OCI-M2 (cell line): ENCODE data around the gene TTC38.

Experiments used
- DNase-seq: peaks from one replicate; lab custom pipeline; 2025; ENCODE audit not compliant: unreplicated experiment; lab: John Stamatoyannopoulos, UW

The TTC38 gene

GRCh38 chr22:46276563-46276962 is 8.8 kb downstream of the TTC38 start:
- no peak for DNase-seq

GRCh38 chr22:46278656-46279645 is 11.1 kb downstream of the TTC38 start:
- DNase-seq: no peak

GRCh38 chr22:46280063-46280817 is 12.4 kb downstream of the TTC38 start:
- DNase-seq: no peak

DNA sequence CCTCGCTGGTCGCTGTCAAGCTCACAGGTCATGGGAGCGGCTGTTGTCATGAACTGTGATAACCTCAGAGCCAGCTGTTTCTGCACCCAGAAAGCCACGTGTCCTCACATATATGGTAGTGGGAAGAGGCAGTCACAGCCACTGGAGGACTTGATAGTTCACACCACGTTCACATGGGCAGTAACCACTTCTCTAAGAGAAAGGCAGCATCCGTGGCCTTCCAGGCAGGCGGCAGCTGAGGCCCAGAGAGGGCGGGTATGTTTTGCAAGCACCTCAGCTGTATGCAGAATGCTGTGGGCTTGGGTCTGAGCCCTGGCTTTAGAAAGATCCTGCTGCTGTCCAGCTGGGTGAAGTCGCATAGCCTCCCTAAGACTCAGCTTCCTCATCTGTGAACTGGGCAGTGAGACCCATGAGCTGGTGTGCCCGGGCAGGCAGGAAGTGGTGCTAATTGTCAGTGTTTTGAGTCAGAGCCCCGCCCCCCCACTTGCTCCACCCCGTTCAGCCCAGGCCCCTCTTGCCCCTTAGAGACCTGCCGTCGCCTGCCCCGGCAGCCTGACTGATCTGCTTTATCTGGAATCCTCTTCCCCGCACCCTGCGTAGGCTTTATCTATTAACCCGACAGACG is 13.3 kb downstream of the TTC38 start:
- DNase-seq: no peak

DNA sequence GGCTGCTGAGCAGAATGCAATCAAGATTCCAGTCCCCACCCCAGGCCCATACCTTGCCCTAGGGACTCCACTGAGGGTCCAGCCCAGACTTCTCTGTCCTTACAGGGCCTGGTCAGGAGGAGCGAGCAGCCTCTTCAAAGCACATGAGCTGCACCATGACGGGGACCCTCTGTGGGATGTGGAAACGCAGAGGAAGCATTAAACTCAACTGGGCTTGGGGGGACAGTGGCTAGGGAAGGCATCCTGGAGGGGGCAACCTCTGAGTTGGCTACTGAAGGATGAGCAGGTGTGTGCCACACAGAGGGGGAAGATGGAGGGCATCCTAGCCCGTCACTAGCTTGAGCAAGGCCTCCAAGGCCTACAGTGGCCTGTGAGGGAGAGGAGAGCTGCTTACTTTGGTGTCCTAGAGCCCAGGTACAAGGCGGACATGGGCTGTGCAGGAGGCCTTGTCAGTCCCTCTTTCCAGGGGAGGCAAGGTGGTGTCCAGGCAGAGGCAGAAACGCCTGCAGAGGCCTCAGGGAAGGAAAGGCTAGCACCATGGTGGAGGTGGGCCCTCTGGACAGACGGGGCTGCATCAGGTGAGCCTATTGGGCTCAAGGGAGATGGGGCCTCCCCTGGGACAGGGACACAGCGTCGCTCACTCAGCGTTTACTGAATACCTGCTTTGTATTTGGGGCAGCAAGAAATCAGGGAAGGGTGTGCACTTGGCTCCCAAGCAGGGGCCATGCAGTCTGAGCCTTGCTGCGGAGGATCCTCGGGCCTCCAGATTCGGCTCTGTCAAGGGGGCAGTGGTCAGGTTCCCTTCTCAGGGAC is 14.3 kb downstream of the TTC38 start:
- DNase-seq: no peak

- DNase-seq: no peak
These were observed 18.2 kb downstream of the TTC38 start for GRCh38 chr22:46286006-46286405.

DNA sequence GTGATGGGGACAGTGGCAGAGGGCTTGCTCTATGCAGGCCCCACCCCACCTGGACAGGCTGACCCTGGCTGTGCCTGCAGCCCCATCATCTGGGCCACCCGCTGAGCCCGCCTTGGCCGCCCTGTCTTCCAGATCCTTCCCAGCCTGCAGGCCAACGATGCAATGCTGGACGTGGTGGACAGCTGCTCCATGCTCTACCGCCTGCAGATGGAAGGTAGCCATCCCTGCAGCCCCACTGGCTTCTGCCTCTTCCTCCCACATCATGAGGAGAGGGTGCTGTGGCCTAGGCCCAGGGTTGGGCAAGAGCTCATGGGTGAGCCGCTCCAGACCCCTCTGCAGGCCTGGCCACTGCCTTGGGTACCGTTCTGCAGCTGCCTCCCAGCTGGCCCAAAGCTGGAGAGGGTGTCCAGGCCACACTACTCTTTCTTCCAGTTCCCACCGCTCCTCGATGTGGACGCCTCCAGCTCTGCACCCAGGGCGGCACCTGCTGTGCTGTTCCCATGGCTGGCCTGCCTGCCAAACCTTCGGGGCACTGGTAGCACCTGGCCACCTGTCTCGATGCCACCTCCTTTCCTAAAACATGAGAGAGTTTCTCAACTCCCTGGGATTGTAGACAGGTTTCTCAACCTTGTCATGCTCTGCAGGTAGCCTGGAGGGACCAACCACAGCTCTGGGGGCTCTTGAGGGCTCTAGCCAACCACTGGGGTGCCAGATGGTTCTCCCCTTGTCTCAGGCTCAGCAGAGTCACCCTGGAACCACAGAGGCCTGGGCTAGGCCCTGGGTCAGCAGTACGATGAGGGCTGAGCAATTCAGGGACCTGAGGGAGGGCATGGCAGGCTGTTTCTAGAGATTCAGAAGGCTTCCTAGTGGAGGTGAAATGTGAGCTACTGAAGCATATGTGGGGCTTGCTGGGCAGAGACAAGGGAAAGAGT is 19.4 kb downstream of the TTC38 start:
- DNase-seq: no peak

DNA sequence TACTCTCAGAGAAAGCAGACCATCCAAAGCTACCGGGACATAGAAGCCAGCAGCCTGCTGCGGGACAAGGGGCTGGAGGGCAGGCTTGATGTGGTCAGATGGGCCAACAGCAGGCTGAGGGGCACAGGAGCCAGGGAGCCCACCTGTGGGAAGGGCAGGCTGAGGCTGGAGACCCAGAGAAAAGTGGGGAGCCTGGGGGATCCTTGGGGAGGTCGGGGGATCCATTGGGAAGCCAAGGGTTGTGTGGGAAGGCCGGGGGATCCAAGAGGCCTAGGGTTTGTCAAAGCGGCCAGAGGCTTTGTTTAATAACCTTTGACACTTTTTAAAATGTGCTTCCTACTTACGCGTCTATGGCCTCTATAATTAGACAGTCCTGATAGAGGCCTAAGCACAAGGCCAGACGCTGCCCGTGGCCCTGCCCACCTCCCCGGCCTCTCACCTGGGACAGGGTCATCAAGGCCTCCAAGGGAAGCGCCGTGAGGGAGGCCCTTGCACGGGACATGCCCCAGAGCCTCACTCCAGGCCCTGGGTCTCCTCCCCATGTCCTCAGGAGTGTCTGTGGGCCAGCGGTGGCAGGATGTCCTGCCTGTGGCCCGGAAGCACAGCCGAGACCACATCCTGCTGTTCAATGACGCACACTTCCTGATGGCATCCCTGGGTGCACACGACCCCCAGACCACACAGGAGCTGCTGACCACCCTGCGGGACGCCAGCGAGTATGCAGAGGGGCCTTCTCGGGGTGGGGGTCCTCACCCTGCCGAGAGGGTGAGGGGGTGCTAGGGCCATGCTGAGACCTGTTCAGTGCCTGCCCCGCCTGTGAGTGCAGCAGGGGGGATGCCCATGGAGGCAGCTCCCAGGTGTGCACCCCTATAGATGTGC is 20.3 kb downstream of the TTC38 start:
- DNase-seq: no peak

- no peak for DNase-seq
These were observed 21.0 kb downstream of the TTC38 start for GRCh38 chr22:46288846-46289243.

DNA sequence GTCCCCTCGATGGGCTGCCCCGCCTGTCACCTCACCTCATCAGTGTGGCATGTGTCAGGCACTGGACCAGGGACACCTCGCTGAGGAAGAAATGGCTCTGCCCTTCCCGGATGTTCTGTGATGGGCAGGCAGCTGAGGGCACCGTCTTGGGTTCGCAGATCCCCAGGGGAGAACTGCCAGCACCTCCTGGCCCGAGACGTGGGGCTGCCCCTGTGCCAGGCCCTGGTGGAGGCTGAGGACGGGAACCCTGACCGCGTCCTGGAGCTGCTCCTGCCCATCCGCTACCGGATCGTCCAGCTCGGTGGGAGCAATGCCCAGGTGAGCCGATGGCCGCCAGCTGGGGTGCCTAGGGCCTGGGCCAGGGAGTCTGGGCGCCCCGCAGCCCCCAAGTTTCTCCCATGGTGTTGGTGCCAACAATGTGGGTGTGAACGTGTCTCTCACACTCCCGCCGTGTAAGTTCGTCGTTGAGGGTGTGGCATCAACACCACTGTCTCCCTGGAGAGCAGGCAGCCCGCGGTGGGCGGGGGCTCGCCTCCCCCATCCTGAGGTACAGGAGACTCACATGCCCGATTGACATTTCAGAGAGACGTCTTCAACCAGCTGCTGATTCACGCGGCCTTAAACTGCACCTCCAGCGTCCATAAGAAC is 21.6 kb downstream of the TTC38 start:
- no peak for DNase-seq

- no peak for DNase-seq
These were observed 22.5 kb downstream of the TTC38 start for GRCh38 chr22:46290121-46290842.

- DNase-seq: no peak
These were observed 23.3 kb downstream of the TTC38 start for GRCh38 chr22:46290843-46291785.

DNA sequence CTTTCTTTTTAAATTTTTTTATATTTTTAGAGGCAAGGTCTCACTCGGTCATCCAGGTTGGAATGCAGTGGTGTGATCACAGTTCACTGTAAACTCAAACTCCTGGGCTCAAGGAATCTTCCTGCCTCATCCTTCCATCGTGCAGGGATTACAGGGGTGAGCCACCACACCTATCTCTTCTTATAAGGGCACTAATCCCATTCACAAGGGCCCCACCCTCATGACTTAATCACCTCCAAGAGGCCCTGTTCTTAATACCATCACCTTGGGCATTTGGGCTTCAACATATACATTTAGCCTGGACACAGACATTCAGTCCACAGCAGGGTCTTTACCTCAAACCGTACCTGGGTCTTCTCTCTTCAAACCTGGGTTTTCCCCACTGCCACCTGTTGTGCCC is 24.4 kb downstream of the TTC38 start:
- DNase-seq: no peak

- DNase-seq: no peak
These were observed 24.9 kb downstream of the TTC38 start for GRCh38 chr22:46292732-46293131.

- DNase-seq: no peak
These were observed 25.9 kb downstream of the TTC38 start for GRCh38 chr22:46293577-46294260.

GRCh38 chr22:46294784-46295183 is 27.0 kb downstream of the TTC38 start:
- no peak for DNase-seq
